ENCODE results near the gene INTS1.

Gene INTS1

GRCh38 chr7:1434891-1435670 is 69.1 kb downstream of the INTS1 start:
- no peak for DNase-seq (ENCODE audit: insufficient read length)
- TF ChIP-seq POLR2A (IDR thresholded peaks at IDR 0.05; ENCODE audit: low read depth, low read length): no peak
- no peak for TF ChIP-seq POLR2AphosphoS5 (IDR thresholded peaks at IDR 0.05; ENCODE audit: low read depth, low read length)
- FAIRE-seq: no peak

- TF ChIP-seq POLR2AphosphoS5 (IDR thresholded peaks at IDR 0.05; ENCODE audit: low read depth, low read length) (no peak), POLR2A (IDR thresholded peaks at IDR 0.05; ENCODE audit: low read depth, low read length) (no peak), TAF1 (IDR thresholded peaks at IDR 0.05; ENCODE audit: borderline replicate concordance, low read depth, low read length) (no peak)
- no peak for FAIRE-seq
- no peak for DNase-seq (ENCODE audit: insufficient read length)
These were observed 69.9 kb downstream of the INTS1 start for GRCh38 chr7:1434165-1434718.

GRCh38 chr7:1433128-1433920 is 70.9 kb downstream of the INTS1 start:
- DNase-seq (ENCODE audit: insufficient read length) (no peak), FAIRE-seq (no peak)
- TF ChIP-seq POLR2AphosphoS5 (IDR thresholded peaks at IDR 0.05; ENCODE audit: low read depth, low read length): no peak
- TF ChIP-seq POLR2A (IDR thresholded peaks at IDR 0.05; ENCODE audit: low read depth, low read length): no peak
- TF ChIP-seq TAF1 (IDR thresholded peaks at IDR 0.05; ENCODE audit: borderline replicate concordance, low read depth, low read length): no peak

GRCh38 chr7:1432411-1433082 is 71.6 kb downstream of the INTS1 start:
- peak; percentile 21 for FAIRE-seq
- DNase-seq (ENCODE audit: insufficient read length): peak; percentile 78
- no peak for TF ChIP-seq POLR2AphosphoS5 (IDR thresholded peaks at IDR 0.05; ENCODE audit: low read depth, low read length)
- no peak for TF ChIP-seq POLR2A (IDR thresholded peaks at IDR 0.05; ENCODE audit: low read depth, low read length)
- no peak for TF ChIP-seq TAF1 (IDR thresholded peaks at IDR 0.05; ENCODE audit: borderline replicate concordance, low read depth, low read length)

- FAIRE-seq (no peak), DNase-seq (ENCODE audit: insufficient read length) (no peak)
- TF ChIP-seq POLR2AphosphoS5 (IDR thresholded peaks at IDR 0.05; ENCODE audit: low read depth, low read length) (no peak), POLR2A (IDR thresholded peaks at IDR 0.05; ENCODE audit: low read depth, low read length) (no peak), TAF1 (IDR thresholded peaks at IDR 0.05; ENCODE audit: borderline replicate concordance, low read depth, low read length) (no peak)
These were observed 72.4 kb downstream of the INTS1 start for GRCh38 chr7:1431634-1432380.

GRCh38 chr7:1431226-1431625 is 73.0 kb downstream of the INTS1 start:
- DNase-seq (ENCODE audit: insufficient read length) (no peak), FAIRE-seq (no peak)
- TF ChIP-seq POLR2A (IDR thresholded peaks at IDR 0.05; ENCODE audit: low read depth, low read length) (no peak), POLR2AphosphoS5 (IDR thresholded peaks at IDR 0.05; ENCODE audit: low read depth, low read length) (no peak), TAF1 (IDR thresholded peaks at IDR 0.05; ENCODE audit: borderline replicate concordance, low read depth, low read length) (no peak)

- no peak for DNase-seq (ENCODE audit: insufficient read length)
- no peak for FAIRE-seq
- TF ChIP-seq POLR2AphosphoS5 (IDR thresholded peaks at IDR 0.05; ENCODE audit: low read depth, low read length): no peak
- no peak for TF ChIP-seq TAF1 (IDR thresholded peaks at IDR 0.05; ENCODE audit: borderline replicate concordance, low read depth, low read length)
- no peak for TF ChIP-seq POLR2A (IDR thresholded peaks at IDR 0.05; ENCODE audit: low read depth, low read length)
These were observed 73.9 kb downstream of the INTS1 start for GRCh38 chr7:1430056-1430845.

GRCh38 chr7:1428941-1429501 is 75.2 kb downstream of the INTS1 start:
- FAIRE-seq: no peak
- DNase-seq (ENCODE audit: insufficient read length): no peak
- no peak for TF ChIP-seq POLR2A (IDR thresholded peaks at IDR 0.05; ENCODE audit: low read depth, low read length)

GRCh38 chr7:1427064-1427657 is 77.0 kb downstream of the INTS1 start:
- no peak for DNase-seq (ENCODE audit: insufficient read length)
- FAIRE-seq: no peak
- TF ChIP-seq POLR2AphosphoS5 (IDR thresholded peaks at IDR 0.05; ENCODE audit: low read depth, low read length) (no peak), TAF1 (IDR thresholded peaks at IDR 0.05; ENCODE audit: borderline replicate concordance, low read depth, low read length) (no peak), POLR2A (IDR thresholded peaks at IDR 0.05; ENCODE audit: low read depth, low read length) (no peak)

GRCh38 chr7:1426474-1426873 is 77.7 kb downstream of the INTS1 start:
- DNase-seq (ENCODE audit: insufficient read length) (no peak), FAIRE-seq (no peak)
- TF ChIP-seq TAF1 (IDR thresholded peaks at IDR 0.05; ENCODE audit: borderline replicate concordance, low read depth, low read length) (no peak), POLR2A (IDR thresholded peaks at IDR 0.05; ENCODE audit: low read depth, low read length) (no peak), POLR2AphosphoS5 (IDR thresholded peaks at IDR 0.05; ENCODE audit: low read depth, low read length) (no peak)

Data from GM12892 (cell line).